Coronary artery (tissue), 2 donors: ENCODE measurements around the gene REV3L.

ENCODE experiments used
- DNase-seq: peaks from one replicate; pipeline ENCODE4 v3.0.0-alpha.2; 2017; ENCODE audit warnings: low spot score
- H3K27ac ChIP-seq, 2 donors: fragments of 200-600 bp; sonication (generic); one replicate each; pipeline ENCODE4 v1.5.1; 2016 to 2019
- H3K4me3 ChIP-seq: fragments of 200-600 bp; sonication (generic); 2 replicates; pipeline ENCODE4 v1.5.1; 2016; ENCODE audit warnings: mild to moderate bottlenecking, moderate library complexity
- TF ChIP-seq, protein P1 (sequence below): fragments of 200-600 bp; sonication (generic); IDR thresholded peaks from one replicate; pipeline ENCODE4 v1.5.1; 2019; ENCODE audit warnings: antibody characterized with exemption

Gene REV3L

DNA sequence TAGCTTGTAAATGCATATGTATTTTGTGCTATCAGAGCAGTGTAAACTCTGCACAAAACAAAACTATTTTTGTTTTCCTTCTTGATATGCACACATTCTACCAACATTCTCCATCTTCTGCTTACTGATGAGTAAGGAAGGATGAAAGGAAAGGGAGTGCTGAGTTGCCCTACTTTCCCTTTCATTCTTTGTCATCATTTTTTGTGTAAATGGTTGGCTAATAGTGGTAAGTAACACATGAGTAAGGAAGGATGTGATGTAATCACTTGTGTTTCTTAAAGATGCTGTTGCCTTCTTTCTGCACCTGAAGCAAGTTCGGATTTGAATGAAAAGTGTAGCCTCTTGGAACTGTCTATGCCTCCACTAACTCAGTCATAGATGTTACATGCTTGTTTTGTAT, 4.6 kb upstream of the REV3L start:
- Histone ChIP-seq H3K4me3 (no peak overlapping the region), H3K27ac (no peak overlapping the region)
- no peak for DNase-seq
- TF ChIP-seq, protein P1, sequence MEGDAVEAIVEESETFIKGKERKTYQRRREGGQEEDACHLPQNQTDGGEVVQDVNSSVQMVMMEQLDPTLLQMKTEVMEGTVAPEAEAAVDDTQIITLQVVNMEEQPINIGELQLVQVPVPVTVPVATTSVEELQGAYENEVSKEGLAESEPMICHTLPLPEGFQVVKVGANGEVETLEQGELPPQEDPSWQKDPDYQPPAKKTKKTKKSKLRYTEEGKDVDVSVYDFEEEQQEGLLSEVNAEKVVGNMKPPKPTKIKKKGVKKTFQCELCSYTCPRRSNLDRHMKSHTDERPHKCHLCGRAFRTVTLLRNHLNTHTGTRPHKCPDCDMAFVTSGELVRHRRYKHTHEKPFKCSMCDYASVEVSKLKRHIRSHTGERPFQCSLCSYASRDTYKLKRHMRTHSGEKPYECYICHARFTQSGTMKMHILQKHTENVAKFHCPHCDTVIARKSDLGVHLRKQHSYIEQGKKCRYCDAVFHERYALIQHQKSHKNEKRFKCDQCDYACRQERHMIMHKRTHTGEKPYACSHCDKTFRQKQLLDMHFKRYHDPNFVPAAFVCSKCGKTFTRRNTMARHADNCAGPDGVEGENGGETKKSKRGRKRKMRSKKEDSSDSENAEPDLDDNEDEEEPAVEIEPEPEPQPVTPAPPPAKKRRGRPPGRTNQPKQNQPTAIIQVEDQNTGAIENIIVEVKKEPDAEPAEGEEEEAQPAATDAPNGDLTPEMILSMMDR = no peak

DNA sequence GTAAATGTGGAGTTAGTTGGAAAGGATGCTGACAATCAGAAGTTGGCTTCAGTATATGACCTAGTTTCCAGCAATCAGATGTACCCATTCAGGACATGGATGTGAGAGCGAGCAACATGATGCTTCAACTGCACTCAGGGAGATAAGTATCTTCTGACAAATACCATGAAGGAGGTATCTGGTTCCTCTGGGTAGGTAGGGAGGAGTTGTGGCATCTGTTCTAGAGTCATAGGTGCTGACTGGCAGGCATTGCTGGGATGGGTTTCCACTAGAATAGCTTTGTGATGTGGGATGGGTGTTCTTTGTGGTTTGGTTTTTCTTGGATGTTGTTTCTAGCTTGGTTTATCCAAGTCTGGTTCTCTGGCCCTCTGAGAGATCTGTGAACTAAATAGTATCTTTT, 3.9 kb upstream of the REV3L start:
- Histone ChIP-seq H3K27ac (peak overlapping the region in 1 of 2 donors; percentile 49), H3K4me3 (no peak overlapping the region)
- DNase-seq = no peak
- TF ChIP-seq, protein P1 = no peak

DNA sequence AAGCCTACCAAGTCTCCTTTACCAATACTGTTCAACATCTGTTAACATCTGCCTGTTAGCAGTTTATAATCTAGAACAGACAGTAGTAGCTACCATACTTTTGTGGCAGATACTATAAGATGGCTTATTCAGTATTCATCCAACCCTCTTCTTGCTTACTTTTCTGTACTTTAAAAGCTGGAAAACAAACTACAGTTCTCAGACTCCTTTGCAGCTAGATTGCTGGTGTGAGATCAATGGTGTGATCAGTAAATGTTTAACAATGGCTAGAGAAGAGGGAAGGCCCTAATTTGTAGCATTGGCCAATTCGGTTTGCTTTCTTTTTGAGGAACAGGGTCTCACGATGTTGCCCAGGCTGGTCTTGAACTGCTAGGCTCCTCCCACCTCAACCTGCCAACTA, 3.5 kb upstream of the REV3L start:
- Histone ChIP-seq H3K27ac (peak overlapping the region in 1 of 2 donors; percentile 49), H3K4me3 (no peak overlapping the region)
- TF ChIP-seq, protein P1 = no peak
- DNase-seq = no peak

DNA sequence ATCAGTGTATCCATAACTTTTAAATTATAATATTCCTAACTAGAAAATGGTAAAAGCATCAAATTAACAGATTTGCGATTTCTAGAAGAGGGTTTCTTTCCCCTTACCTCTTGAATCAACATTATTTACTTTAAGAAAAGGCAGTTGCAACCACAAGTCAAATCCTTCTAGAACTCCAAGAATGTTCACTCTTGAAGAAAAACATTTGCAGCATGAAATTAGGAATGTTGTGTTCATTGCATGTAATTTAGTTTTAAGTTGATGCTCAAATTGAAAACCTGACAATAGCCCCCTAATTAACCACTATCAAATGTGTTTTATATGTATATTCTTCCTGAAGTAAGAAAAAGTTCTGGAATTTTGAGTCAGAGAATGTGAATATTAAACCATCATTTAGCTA, 2.3 kb upstream of the REV3L start:
- Histone ChIP-seq H3K4me3 (no peak overlapping the region), H3K27ac (peak overlapping the region; percentile 100)
- DNase-seq = no peak
- TF ChIP-seq, protein P1 = no peak

DNA sequence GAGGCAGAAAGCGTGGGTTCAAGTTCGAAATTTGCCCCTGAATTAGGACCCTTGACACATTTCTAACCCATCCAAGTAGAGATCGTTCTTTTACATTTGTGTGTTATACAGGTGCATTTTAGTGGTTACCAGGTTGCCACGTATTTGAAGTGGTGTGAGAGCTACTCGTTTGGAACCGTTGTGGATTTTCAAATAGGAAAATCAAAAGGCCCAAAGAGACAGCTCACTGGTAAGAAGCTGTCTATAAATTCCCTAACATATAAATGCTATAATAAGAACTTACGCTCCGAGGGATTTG, 1.6 kb upstream of the REV3L start:
- no peak for DNase-seq

DNA sequence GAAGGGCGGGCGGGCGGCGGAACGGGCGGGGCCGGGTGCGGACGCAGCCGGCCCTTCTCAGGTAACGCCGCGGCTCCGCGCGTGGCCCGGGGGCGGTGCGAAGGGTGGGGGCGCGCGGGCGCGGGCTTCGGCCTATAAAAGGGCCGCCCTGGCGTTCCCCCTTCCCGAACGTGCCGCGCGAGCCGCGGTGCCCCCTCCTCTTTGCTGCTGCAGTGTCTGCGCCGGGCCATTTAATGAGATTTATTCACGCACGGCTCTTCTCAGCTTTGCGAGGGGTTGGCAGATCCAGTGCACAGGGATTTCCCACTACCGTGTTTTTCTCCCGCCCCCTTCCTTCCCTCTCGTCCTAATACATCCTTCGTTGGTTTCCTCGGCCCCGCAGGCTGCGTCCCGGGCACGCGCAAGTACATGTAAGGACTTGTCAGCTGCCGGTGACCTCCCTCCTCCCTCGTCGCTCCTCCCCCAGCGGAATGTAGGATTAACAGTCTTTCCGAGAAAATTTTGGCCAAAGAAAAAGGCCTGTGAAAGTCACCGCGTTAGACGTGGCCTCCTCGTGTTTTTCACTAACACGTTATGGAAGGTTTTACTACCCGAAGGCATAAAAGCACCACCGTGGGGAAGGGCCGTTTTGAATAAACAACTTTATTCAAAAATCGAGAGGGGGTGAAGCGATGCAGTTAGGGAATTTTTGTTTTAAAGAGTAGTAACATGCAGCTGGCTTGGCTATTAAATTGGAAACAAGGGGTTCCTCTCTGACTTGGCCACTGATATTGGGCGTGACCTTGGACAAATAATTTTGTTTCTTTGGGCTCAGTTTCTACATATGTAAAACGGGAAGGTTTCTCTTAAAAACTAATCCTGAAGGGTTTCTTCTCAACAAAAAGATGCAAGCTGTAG, 966 bp upstream of the REV3L start:
- H3K4me3 ChIP-seq = peak overlapping the region; percentile 91
- peak; percentile 96 for DNase-seq
- TF ChIP-seq, protein P1 = no peak
- peak overlapping the region; percentile 100 for H3K27ac ChIP-seq

More for the DNA sequence above, 1.6 kb upstream of the REV3L start:
- peak overlapping the region; percentile 91 for H3K4me3 ChIP-seq
- TF ChIP-seq, protein P1 = no peak
- peak overlapping the region; percentile 100 for H3K27ac ChIP-seq
